NOMO-1 treated with DMSO at 0.1 percent for 48 hours (cell line): ENCODE measurements around the gene MYL12B.
"Not testable (repeated sequence)": the region's sequence is repeated elsewhere in the genome, so short reads cannot be mapped to it uniquely, and the experiment has no call there.

Experiments
- DNase-seq: peaks from one replicate; lab custom pipeline; 2025; ENCODE audit not compliant: unreplicated experiment; lab: John Stamatoyannopoulos, UW

MYL12B gene

DNA sequence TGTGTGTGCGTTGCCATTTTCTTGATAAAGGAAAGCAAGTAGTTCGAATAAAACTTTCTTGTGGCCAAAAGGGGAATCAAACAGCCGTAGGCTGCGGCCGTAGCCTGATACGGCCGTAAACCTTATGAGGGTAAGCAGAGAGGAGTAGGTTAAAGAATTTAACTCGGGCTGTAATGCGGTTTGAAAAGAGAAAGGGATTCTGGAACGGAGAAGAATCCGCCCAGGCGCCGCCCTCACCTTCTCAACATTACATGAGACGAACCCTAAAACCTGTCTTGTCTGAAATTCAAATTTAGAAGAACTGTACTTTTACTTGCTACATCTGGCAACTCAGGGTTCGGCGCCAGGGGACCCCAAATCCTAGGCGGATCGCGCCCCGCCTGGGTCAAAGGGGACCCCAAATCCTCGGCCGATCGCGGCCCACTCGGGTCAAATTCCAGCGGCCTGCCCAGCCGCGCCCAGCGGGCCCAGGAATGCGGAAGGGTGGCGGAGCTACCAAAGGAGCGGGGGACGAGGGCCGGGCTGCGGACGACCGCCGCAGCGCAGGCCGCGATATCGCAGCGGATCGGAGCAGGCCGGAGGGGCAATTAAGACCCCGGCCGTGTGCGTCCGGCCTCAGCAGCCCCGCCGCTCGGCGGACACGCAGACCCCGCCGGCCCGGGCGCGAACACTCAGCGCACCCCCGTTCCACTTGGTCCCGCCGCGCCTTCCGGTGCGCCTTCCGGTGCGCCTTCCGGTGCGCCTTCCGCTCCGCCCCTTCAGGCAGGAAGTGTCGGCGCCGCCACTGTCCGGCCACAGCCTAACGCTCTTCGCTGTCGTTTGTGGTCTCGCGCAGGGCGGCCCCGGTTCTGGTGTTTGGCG is at the start of gene MYL12B:
MYL12B (plus strand) TSS at position 761 of the 861 bp plus-strand sequence. CDS start 10,766 bp downstream, outside the sequence.
- DNase-seq, result peak; percentile 73

DNA sequence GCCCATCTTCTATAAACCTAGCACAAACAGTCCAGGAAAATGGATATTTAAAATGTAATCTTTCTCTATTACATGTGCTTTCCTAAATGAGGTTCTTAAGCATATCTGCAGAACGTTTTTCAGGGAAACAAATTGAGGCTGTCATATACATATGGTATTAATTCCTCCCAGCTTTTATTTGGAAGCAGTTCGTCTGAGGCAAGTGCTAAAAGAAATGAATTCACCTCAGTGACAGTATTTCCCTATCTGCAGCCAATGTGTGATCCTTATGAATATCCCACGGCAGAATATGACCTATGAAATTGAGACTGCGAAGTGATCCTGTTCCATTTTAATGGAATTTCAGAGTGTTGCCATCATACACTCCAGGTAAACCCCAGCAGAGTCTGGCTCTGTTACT is 49.3 kb upstream of the MYL12B start:
- DNase-seq, result no peak

DNA sequence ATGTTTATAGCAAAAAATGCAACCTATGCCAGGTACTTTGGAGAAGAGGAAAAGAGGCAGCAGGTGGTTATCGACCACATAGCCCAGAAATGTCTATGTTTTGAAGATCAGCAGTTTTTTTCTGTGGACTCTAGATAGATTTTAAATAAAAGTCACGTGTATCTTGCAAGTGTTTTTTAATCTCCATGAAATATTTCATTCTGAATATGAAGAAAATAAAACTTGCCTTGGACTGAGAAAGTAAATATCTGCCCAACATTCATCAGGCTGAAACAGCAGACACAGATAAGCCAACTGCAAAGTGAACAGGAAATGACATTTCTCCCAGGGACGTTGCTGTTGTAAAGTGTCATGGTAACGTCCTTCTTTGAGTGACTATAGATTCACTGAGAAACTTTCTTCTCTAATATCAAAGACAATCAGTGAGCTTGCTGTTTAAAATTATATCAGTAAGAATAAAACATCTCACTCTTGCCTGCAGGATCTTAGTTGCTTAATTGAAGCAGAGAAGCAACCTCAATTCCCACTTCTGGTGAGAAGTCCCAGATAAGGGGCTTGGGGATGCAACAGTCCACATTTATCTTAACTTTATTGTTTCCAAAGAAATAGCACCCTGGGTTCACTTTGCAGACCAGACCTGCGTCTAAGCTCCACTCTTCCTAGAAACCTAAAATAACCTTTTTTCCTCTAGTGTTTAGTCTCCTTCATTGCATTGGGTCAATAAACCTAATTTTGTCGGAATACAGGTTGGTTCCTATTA is 48.5 kb upstream of the MYL12B start:
- DNase-seq, result no peak

DNA sequence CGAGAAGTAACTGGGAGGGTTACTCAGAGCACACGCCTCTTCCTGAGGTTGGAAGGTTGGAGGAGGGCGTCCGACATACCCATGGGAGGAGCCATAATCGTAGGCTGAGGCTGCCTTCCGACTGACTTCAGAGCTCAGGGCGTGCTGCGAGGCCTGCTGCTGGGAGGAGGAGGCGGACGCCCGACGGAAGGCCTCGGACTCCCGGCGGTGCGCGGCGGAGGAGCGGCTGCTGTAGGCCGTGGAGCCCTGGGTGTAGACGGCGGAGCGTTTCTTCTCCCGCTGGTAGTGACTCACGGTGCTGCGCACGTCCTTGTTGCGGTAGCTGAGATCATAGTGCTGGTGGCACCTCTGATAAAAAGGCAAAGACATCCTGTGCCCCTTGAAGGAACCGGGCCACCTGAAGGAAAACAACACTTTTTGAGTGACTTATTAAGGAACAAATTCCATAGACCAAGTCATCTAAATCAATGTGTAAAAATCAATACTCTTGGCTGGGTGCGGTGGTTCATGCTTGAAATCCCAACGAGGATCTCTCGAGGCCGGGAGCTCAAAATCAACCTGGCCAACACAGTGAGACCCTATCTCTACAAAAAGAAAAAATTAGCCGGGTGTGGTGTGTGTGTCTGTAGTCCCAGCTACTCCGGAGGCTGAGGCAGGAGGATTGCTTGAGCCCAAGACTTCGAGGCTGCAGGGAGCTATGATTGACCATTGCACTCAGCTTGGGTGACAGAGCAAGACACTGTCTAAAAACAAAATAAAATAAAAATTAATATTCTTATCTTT is 46.9 kb upstream of the MYL12B start:
- DNase-seq, result no peak

DNA sequence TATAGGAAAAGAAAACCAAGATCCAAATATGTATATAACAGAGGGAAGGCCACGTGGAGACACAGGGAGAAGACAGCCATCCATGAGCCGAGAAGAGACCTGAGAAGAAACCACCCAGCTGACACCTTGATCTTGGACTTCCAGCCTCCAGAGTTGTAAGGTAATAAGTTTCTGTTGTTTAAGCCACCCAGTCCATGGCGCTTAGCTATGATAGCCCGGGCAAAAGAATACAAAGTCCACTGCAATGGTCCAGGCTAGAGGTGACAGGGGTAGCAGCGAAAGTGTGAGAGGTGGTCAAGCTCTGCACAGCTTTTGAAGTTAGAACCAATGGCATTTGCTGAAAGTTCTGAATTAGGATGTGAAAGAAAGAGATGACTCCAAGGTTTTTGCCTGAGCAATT is 44.9 kb upstream of the MYL12B start:
- no peak for DNase-seq

DNA sequence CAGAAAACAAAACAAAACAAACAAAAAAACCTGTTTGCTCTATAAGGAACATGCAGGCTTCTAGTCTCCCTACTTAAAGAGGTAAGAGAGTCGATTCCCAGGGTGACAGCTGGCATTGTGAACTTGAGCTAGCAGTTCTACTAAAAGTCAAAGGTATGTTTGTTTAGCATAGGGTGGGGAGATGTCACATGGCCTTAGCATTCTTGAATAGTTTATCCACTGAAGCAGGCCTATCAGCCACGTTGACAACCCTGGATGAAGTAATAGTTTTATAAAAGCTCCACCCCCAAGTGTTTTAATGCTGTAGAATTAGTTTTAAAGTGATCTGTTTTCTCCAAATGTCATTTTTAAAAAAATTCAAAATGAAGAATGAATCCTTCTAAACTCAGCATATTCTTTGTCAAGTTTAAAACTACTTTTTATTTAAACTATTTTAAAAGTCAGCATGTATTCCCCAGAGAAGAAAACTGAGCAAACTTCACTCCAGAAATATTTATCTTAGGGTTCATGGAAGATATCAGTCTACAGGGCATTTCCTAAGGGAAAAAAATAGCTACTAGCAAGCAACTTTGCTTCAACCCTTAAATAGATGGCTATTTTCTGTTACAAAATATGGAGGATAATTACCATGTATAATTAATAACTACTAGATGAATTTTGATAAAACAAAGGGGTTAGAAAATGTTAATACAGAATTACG is 43.8 kb upstream of the MYL12B start:
- no peak for DNase-seq

DNA sequence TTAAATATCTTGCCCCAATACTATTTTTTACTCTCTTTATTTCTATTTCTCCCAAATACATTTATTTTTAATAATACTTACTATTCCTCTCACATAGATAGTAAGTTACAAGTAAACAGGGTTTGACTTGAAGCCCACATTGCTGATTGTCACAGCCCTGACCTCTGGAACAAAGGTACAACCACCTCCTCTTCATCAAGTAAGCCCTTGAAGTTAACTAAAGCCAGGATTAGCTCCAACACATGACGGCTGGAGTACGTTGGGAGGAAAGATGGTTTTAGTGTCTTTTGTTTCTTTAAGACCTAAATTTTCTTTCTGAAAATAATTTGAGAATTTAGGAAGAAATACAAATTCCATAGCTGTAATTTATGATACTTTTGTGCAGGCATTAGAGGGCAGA is 43.1 kb upstream of the MYL12B start:
- no peak for DNase-seq

DNA sequence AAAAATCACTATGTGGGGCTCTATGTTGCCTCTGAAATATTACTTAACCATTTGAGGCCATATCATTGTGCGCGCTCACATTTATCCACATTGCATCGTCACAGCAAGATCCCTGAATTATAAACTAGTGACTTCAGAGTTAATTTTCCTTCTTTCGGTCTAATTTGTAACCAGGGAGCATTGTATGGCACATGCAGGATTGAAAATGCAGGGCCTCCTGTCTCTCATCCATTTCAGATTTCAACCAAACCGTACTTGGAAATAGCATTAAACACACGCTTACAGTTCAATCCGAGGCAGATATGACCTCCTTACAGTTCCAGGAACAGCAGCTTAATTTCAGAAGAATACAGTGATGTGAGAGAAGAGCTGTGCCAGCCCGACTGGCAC is 42.7 kb upstream of the MYL12B start:
- DNase-seq, result no peak

DNA sequence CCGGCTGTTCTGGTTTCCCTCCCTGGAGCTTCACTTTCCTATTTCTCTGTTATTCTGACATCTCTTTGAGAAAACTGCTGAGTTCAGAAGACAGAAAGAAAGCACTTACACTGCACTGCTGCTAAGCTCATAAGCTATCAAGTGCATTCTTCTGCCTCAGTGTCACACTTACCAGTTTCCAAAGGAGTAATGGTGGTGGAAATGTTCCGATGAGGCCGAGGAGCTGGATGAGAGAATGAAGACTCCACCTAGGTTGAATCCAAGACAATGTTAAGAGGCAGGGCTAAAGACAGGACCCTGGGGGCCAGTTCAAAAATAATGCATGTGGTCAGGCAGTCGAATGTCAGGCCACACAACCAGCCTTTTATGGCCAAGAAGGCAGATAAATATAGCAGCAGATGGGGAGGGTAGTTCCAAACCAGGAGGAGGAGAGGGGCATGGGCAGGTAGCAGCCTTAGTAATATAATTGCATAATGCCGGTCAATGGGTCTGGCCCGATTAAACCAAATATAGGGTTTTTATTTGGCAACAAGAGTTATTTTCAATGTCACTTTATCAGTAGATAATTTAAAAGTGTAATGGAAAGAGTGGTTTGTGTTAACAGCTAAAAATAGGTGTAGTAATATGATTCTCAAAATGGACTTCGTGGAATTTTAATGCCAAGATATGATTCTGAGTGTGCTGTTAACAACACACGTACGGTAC is 42.1 kb upstream of the MYL12B start, which contains the start of gene MYOM1:
MYOM1 (minus strand) TSS at position 338 of the 705 bp plus-strand sequence. CDS start 4,745 bp downstream, outside the sequence.
- DNase-seq, result no peak

DNA sequence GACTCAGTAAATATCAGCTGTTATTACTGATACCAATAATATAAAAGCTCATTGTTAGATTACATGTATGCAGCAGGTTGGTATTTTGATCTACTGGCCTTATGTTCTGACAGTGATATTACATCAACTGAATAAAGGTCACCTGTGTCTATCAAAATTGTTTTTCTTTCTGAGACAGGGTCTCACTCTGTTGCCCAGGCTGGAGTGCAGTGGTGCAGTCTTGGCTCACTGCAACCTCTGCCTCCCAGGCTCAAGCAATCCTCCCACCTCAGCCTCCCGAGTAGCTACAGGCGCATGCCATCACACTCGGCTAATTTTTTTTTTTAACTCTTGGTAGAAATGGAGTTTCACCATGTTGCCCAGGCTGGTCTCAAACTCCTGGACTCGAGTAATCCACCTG is 41.1 kb upstream of the MYL12B start:
- not testable (repeated sequence) for DNase-seq

DNA sequence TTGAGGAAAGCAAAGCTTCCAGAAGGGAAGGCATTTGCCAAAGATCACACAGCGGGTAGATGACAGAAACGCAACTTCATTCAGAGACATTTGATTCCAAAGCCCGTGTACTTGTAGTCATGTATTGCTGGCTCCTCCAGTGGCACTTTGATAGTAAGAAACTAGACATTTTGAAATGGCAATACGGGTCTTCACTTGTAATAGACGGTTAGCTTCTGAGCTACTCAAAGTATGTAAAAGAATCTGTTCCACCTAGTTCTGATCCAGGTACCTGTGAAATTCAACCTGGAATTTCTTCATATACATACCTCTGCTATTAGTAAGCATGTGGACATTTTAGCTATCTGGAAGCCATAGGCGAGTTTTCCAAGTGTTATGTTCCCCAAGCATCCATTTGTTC is 40.4 kb upstream of the MYL12B start:
- no peak for DNase-seq

DNA sequence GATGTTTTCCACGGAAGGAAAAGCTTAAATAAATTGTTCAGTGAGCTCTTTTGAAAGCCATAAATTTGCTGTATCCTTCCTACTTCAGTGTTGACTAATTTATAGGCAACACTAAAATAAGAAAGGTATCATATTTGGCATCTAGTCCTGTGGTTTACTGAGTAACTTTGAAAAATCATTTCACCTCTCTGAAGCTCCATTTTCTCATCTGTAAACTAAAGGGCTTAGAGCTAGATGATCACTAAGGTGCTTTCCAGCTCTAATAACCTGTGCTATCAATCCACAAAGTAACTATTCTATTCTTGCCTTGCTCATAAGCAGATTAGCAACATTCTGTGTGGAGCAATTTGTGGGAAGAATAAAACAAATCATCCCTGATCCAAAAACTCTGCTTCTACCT is 38.6 kb upstream of the MYL12B start:
- DNase-seq, result no peak

DNA sequence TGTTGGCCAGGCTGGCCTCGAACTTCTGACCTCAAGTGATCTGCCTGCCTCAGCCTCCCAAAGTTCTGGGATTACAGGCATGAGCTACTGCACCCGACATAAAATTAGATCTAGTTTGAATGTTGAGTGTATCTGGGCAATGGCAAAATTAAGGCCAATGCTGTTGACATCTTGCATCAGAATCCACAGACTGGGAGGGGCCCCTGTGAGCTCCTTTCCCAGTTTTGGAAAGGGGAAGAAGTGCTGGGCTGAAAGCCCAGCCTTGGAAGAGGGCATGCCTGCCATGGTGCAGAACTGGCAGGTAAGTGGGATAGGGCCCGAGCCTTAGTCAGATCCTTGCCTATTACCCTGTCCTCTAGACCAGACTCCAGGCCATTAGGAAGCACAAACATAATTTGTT is 37.7 kb upstream of the MYL12B start:
- DNase-seq, result no peak

DNA sequence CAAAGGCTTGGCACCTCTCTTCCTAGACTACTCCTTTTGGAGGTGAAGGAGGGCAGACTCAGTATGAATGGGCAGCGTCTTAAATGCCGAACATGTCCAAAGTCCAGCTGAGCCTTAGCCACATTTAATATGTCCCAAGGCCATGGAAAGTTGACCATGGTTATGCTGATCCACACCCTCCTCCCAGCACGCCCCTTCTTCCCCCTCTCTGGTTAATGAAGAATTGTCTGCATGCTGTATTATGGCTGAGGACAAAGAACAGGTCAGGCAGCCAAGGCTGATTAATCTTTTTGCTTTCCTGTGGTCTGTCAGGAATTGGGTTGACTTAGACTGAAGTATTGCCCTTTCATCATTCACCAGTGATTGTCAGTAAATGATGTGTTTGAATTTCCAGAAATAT is 36.3 kb upstream of the MYL12B start:
- no peak for DNase-seq

DNA sequence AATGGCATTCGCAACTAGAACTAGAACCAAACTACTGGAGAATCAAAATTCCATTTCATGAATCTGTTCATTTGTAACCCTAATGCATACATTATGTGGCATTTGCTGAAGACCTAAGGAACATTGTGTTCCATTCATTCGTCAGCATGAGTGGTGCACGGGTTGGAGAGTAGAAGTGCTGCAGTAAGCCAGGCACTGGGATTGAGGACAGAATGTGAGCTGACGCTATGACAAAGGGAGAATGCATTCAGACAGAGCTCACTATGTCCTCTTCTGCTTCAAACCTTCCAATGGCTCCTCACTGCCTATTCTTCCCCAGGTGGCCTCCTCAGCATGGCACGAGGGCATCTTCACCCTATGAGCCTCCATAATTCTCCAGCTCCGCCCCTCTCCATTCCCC is 35.9 kb upstream of the MYL12B start:
- no peak for DNase-seq

DNA sequence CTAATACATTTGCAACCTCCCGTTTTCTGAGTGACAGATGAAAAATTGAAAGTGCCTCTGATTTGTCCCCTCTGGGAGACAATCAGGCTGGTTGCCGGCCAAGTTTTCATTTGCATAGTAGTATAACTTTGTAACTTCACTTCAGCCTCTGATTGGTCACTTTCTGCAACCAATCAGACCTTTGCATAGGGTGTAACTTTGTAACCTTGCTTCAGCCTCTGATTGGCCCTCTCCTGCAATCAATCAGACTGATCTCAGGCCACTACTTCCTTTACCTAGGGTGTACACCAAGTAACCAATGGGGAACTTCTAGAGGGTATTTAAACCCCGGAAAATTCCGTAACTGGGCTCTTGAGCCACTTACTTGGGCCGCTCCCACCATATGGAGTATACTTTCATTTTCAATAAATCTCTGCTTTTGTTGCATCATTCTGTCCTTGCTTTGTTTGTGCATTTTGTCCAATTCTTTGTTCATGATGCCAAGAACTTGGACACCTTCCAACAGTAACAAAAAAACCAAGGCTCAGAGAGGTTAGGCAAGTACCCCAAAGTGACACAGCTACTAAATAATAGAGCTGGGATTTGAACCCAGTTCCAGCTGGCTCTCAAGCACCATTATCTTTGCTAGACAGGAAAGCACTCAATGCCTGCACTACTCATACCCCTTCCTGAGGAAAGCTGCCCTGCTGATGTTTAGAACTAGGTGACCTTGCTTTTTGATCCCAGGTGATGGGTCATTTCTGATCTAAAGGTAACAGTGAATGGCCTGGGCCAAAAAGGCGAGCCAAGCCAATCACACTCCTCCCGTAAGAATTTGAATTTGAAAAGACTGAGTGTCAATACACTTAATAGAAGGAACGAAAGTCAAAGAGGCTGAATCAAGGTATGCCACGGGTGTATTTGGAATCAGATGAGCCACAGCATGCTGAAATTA is 31.3 kb upstream of the MYL12B start:
- DNase-seq, result peak; percentile 54

DNA sequence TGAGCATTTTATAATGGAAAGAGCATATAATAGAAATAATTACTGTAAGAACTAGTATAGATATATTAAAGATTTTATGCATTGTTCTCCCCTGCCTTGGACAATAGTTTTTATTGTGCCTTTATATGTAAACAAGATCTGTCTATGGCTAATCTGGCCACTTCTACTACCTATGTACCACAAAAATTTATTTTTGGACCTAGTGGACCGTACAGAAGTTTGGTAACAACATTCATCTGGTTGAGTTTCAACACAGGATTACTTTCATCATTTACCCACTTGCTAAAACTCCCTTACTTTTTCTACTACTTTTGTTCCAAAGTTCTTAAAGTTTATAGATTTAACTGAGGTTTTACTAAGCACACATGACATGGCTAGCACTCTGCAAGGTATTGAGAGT is 28.9 kb upstream of the MYL12B start:
- no peak for DNase-seq

DNA sequence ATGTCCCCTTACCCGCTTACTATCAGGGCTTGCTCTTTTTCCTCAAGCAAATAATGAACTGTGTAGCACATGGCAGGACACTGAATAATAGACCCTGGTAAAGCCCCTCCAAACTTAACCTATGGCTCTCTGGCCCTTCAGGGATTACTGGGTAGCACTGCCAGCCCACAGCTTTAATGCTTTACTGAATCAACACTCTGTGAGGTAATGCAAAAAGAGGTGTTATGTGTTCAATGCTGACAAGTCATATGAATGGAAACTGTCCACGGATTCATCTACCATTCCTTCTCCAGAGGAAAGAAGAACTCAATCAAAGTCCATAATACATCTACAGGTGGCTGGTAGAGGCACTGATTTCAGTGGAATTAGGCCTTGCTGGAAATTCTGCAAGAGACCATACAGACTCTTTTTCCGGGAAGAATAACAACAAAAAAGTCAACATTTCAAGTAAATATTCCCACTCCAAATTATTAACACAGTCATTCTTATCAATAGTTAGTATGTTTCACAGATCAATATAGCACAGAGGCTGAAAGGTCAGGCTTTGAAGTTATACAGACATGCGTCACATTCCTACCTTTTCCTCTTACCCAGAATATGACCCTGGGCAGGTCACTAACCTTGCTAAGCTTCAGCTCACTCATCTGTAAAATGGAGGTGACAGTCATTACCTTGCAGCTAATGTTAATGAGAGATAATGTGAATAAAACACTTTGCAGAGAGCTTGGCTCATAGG is 28.3 kb upstream of the MYL12B start:
- no peak for DNase-seq
